ENCODE results near the gene SLAMF9. TPM values are rescaled to one million over a fixed set of nuclear protein-coding genes. Genes with fewer than 3 reads are reported as not detected.

SLAMF9 gene
- total and polyA plus RNA-seq, 3 donors (not counting 1 experiment from before 2014, with no cell fraction given) = 0.15 TPM; not detected in 2

Other genes with a start within 250 kb of the SLAMF9 start
- not detected for gene CRP, start 239.6 kb downstream of the SLAMF9 start, total RNA-seq
- gene CRP, start 239.6 kb downstream of the SLAMF9 start, polyA plus RNA-seq = not detected
- 10 to 100 TPM; 32.1 to 39.5 TPM for gene DUSP23, start 173.3 kb downstream of the SLAMF9 start, total RNA-seq
- 44.4 TPM for gene DUSP23, start 173.3 kb downstream of the SLAMF9 start, polyA plus RNA-seq
- gene FCRL6, start 151.9 kb downstream of the SLAMF9 start, total RNA-seq = not detected
- not detected for gene FCRL6, start 151.9 kb downstream of the SLAMF9 start, polyA plus RNA-seq
- not detected for gene SLAMF8, start 127.4 kb downstream of the SLAMF9 start, total RNA-seq
- not detected for gene SLAMF8, start 127.4 kb downstream of the SLAMF9 start, polyA plus RNA-seq
- not detected for gene VSIG8, start 91.6 kb downstream of the SLAMF9 start, total RNA-seq
- gene VSIG8, start 91.6 kb downstream of the SLAMF9 start, polyA plus RNA-seq = not detected
- gene CFAP45, start 54.1 kb downstream of the SLAMF9 start, total RNA-seq = under 1 TPM in 1 of 2 donors, not detected in 1; 0.82 TPM
- 0.36 TPM for gene CFAP45, start 54.1 kb downstream of the SLAMF9 start, polyA plus RNA-seq
- 100 to 1,000 TPM; 178 to 454 TPM for gene TAGLN2, start 28.7 kb downstream of the SLAMF9 start, total RNA-seq
- 748 TPM for gene TAGLN2, start 28.7 kb downstream of the SLAMF9 start, polyA plus RNA-seq
- gene IGSF9, start 8.6 kb downstream of the SLAMF9 start, total RNA-seq = 10 to 100 TPM in 1 of 2 donors, 1 to 10 TPM in 1; 1.2 to 21.9 TPM
- gene IGSF9, start 8.6 kb downstream of the SLAMF9 start, polyA plus RNA-seq = 8.3 TPM
- gene PIGM, start 77.8 kb upstream of the SLAMF9 start, total RNA-seq = 1 to 10 TPM; 5.8 TPM
- gene PIGM, start 77.8 kb upstream of the SLAMF9 start, polyA plus RNA-seq = 3.5 TPM
- not detected for gene KCNJ10, start 115.9 kb upstream of the SLAMF9 start, total RNA-seq
- not detected for gene KCNJ10, start 115.9 kb upstream of the SLAMF9 start, polyA plus RNA-seq
- not detected for gene KCNJ9, start 127.3 kb upstream of the SLAMF9 start, total RNA-seq
- gene KCNJ9, start 127.3 kb upstream of the SLAMF9 start, polyA plus RNA-seq = not detected
- gene IGSF8, start 144.4 kb upstream of the SLAMF9 start, total RNA-seq = 10 to 100 TPM; 28.7 to 34.2 TPM
- gene IGSF8, start 144.4 kb upstream of the SLAMF9 start, polyA plus RNA-seq = 22.8 TPM
- gene ATP1A2, start 161.5 kb upstream of the SLAMF9 start, total RNA-seq = under 1 TPM in 1 of 2 donors, not detected in 1; under 0.01 TPM
- gene ATP1A2, start 161.5 kb upstream of the SLAMF9 start, polyA plus RNA-seq = not detected
- gene ATP1A4, start 197.4 kb upstream of the SLAMF9 start, total RNA-seq = under 1 TPM in 1 of 2 donors, not detected in 1; under 0.01 TPM
- gene ATP1A4, start 197.4 kb upstream of the SLAMF9 start, polyA plus RNA-seq = not detected
- not detected for gene CASQ1, start 236.3 kb upstream of the SLAMF9 start, total RNA-seq
- not detected for gene CASQ1, start 236.3 kb upstream of the SLAMF9 start, polyA plus RNA-seq

Measured in mammary epithelial cell (primary cell).